Heart left ventricle (tissue), 13 donors: ENCODE data around the gene HTT-AS.

Experiments
- CTCF ChIP-seq, 12 donors: fragments of 200-600 bp; sonication (generic) in 4 of 12; IDR thresholded peaks; one replicate each; pipeline versions ENCODE4 v1.5.0 to v1.8.0; 2018 to 2022; ENCODE audit warnings: antibody characterized with exemption in 12 of 12, mild to moderate bottlenecking in 5 of 12
- POLR2A ChIP-seq, 2 donors: fragments of 450-650 bp; IDR thresholded peaks; one replicate each; pipeline ENCODE4 v1.6.1; 2017; ENCODE audit warnings: antibody characterized with exemption in 2 of 2, mild to moderate bottlenecking in 2 of 2, moderate library complexity in 2 of 2
- donor health status: ischemic (EF 13 %, LVEDD 7.1; RV severe dilation, severe dysfunction).
- donor health status: DM: no; HTN: yes; CAD: no.
- donor health status: DM: no; HTN: no; CAD: no.
- donor health status: ischemic (EF 25% LVEDD 6.9; RV normal size, moderate dysfunction).
- donor health status: ischemic (EF 25% LVEDD 5.7; RV mildly dilated, moderate dysfunction).
- donor health status: ischemic (EF 35%, LVEDD 5.7; RV mildly dilated, moderate dysfunction).
- donor health status: nonischemic (EF 11% LVEDD 7.7; RV severe dilation, severe dysfunction).
- donor health status: DM: yes; HTN: yes; CAD: no.
- donor health status: PGD.
- donor health status: ischemic (EF 29% LVEDD 5.4; RV normal size, mild dysfunction).
- donor health status: nonischemic (EF 23%, LVEDD 6.1; RV moderate dilation, normal function).

- no peak for TF ChIP-seq CTCF (IDR thresholded peaks at IDR 0.05)
- TF ChIP-seq POLR2A (IDR thresholded peaks at IDR 0.05) = no peak
These were observed 46.8 kb upstream of the HTT-AS start for GRCh38 chr4:3121110-3121509.
